HG02623 (cell line): Measurements from ENCODE around the gene EIF5A.
A peak's percentile ranks its signal among the peaks of the same experiment; 100 is the strongest.
"Not testable (repeated sequence)": the region's sequence is repeated elsewhere in the genome, so short reads cannot be mapped to it uniquely, and the experiment has no call there.

Experiments
- ATAC-seq: cut with Tn5 transposase; IDR thresholded peaks from one replicate; pipeline ENCODE4 v1.9.1; 2021; ENCODE audit warnings: moderate library complexity; ENCODE audit not compliant: unreplicated experiment

The EIF5A gene

GRCh38 chr17:7329997-7330637 is 22.7 kb downstream of the EIF5A start:
- ATAC-seq = peak; percentile 30

GRCh38 chr17:7330638-7331015 is 23.2 kb downstream of the EIF5A start:
- no peak for ATAC-seq

- ATAC-seq = no peak
Measured at GRCh38 chr17:7332111-7332510, 24.7 kb downstream of the EIF5A start.

- not testable (repeated sequence) for ATAC-seq
Measured at GRCh38 chr17:7332600-7333069, 25.2 kb downstream of the EIF5A start.

GRCh38 chr17:7334938-7335538 is 27.6 kb downstream of the EIF5A start:
- ATAC-seq = no peak

- ATAC-seq = not testable (repeated sequence)
Measured at GRCh38 chr17:7335765-7336164, 28.3 kb downstream of the EIF5A start.

GRCh38 chr17:7336240-7337175 is 29.1 kb downstream of the EIF5A start, which contains the start of gene ACAP1:
Gene ACAP1 (plus strand): TSS chr17:7336529. CDS start chr17:7336735, 206 bp downstream.
- peak; percentile 64 for ATAC-seq

GRCh38 chr17:7337600-7337999 is 30.2 kb downstream of the EIF5A start:
- not testable (repeated sequence) for ATAC-seq

GRCh38 chr17:7340179-7340578 is 32.8 kb downstream of the EIF5A start:
- no peak for ATAC-seq

- no peak for ATAC-seq
Measured at GRCh38 chr17:7341842-7342241, 34.4 kb downstream of the EIF5A start.

- no peak for ATAC-seq
Measured at GRCh38 chr17:7343250-7343649, 35.8 kb downstream of the EIF5A start.

- ATAC-seq = no peak
Measured at GRCh38 chr17:7346761-7347614, 39.6 kb downstream of the EIF5A start.

GRCh38 chr17:7347630-7348477 is 40.4 kb downstream of the EIF5A start:
- ATAC-seq = no peak

- no peak for ATAC-seq
Measured at GRCh38 chr17:7348478-7349242, 41.2 kb downstream of the EIF5A start.

- peak; percentile 56 for ATAC-seq
Measured at GRCh38 chr17:7351665-7352502, 44.5 kb downstream of the EIF5A start, which contains the start of gene KCTD11. Gene KCTD11 (plus strand): TSS chr17:7352162.

GRCh38 chr17:7352503-7352889 is 45.1 kb downstream of the EIF5A start:
- no peak for ATAC-seq

GRCh38 chr17:7352910-7353635 is 45.6 kb downstream of the EIF5A start:
- ATAC-seq = no peak
